GM11168 (cell line): ENCODE results near the gene APLP2.
"Not testable (repeated sequence)": the region's sequence is repeated elsewhere in the genome, so short reads cannot be mapped to it uniquely, and the experiment has no call there.

Source experiments
- in situ Hi-C: fragments of 300-500 bp; cut with MboI; formaldehyde crosslinking; loops from one replicate; pipeline ENCODE4 v1.12.0; 2022; ENCODE audit warnings: low sequenced_read_pairs; ENCODE audit not compliant: unreplicated experiment

The APLP2 gene

DNA sequence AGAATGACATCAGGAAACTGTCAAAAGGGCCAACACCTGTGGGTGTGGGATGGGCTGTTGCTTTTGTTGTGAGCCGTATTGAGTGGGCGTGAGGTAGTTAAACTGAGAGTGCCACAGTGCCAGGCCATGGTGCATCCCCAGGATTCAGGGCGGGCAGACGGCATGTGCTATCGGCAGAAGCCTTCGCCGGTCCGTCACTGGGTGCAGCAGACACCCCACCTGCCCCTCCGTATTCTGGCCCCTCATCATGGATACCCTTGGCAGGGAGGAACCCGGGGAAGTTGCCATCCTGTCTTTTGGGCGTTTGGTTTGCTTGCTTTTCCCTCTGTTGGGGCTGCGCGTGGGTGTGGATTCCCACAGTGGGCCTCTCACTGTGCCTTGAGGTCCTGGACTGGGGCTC, 117.4 kb downstream of the APLP2 start:
- in situ Hi-C loops, result no loop called here

DNA sequence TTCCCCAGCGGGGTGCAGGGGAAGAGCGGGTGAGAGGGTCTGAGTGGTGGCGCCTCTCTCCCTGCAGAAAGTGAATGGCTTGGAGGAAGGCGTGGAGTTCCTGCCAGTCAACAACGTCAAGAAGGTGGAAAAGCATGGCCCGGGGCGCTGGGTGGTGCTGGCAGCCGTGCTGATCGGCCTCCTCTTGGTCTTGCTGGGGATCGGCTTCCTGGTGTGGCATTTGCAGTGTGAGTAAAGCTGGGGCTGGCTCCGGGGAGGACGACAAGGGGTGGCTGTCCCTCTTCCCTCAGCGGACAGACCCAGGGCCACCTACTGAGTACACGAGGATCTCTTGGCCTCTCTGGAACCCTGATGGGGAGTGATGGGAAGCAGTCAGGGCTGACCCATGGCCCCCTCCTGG, 118.4 kb downstream of the APLP2 start:
- in situ Hi-C loops, result no loop called here

- in situ Hi-C loops, result no loop called here
Observed at GRCh38 chr11:130188585-130189347, 119.1 kb downstream of the APLP2 start.

- in situ Hi-C loops, result no loop called here
Observed at GRCh38 chr11:130189492-130190210, 120.0 kb downstream of the APLP2 start.

GRCh38 chr11:130190371-130190881, 120.7 kb downstream of the APLP2 start:
- in situ Hi-C loops, result no loop called here

- in situ Hi-C loops, result no loop called here
Observed at GRCh38 chr11:130191896-130192295, 122.2 kb downstream of the APLP2 start.

- in situ Hi-C loops, result no loop called here
Observed at GRCh38 chr11:130192845-130193267, 123.2 kb downstream of the APLP2 start.

GRCh38 chr11:130193551-130193950, 123.9 kb downstream of the APLP2 start:
- in situ Hi-C loops, result not testable (repeated sequence)
